Endothelial cell of umbilical vein (primary cell): Measurements from ENCODE around the gene XPNPEP1.

Experiments used
- EZH2 ChIP-seq: IDR thresholded peaks from 2 replicates; pipeline ENCODE4 v1.6.1; 2012; ENCODE audit warnings: borderline replicate concordance, low read depth, mild to moderate bottlenecking, moderate library complexity, low read length, inconsistent platforms; ENCODE audit not compliant: severe bottlenecking
- TF ChIP-seq, protein P1 (sequence below), 2 donors: IDR thresholded peaks; 1 replicate in 1 of 2; 2 replicates in 1 of 2; pipeline ENCODE4 v1.5.1; 2011; ENCODE audit warnings: low read length in 2 of 2, mild to moderate bottlenecking in 2 of 2, moderate library complexity in 2 of 2, control low read depth in 1 of 2, inconsistent platforms in 1 of 2, low read depth in 1 of 2; ENCODE audit not compliant: insufficient read depth in 1 of 2; ENCODE audit errors: extremely low read depth in 1 of 2

DNA sequence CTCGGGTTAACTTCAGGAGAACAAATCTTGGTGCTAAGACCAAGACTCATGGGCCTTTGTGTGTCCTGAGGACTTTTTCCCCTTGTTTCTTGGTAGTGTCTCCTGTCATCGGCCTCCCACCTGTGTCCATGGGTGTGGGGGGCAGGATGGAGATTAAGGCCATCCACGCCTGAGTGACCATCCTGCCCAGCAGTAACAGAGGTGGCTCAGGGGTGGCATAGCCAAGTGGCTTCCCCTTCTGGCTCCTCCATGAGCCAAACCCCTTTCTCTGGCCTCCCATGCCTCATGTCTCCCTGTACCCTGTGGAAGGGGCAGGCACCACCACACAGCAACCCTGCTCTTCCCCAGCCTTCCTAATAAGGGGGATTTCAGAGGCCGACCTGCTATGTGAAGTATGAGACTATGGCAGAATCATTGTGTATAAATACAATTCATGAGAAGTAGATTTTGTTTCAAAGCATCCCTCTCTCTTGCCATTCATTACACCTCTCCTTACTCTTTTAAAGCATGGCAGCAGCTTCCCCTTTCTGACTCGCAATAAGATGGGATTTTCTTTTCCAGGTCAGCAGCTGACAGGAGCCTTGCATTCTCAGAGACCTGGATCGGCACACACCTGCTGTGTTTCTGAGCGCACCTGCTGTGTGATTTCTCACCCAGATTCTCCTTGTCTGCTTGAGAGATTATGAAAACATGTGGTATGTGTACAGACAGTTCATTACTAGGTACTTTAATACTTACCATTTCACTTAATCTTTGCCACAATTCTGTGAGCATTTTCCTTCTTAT is 102.5 kb downstream of the XPNPEP1 start:
- TF ChIP-seq, protein P1, sequence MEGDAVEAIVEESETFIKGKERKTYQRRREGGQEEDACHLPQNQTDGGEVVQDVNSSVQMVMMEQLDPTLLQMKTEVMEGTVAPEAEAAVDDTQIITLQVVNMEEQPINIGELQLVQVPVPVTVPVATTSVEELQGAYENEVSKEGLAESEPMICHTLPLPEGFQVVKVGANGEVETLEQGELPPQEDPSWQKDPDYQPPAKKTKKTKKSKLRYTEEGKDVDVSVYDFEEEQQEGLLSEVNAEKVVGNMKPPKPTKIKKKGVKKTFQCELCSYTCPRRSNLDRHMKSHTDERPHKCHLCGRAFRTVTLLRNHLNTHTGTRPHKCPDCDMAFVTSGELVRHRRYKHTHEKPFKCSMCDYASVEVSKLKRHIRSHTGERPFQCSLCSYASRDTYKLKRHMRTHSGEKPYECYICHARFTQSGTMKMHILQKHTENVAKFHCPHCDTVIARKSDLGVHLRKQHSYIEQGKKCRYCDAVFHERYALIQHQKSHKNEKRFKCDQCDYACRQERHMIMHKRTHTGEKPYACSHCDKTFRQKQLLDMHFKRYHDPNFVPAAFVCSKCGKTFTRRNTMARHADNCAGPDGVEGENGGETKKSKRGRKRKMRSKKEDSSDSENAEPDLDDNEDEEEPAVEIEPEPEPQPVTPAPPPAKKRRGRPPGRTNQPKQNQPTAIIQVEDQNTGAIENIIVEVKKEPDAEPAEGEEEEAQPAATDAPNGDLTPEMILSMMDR (IDR thresholded peaks at IDR 0.05; ENCODE audit: extremely low read depth in 1 of 2, insufficient read depth in 1 of 2, low read depth in 1 of 2, low read length in 2 of 2), result no peak
- TF ChIP-seq EZH2, result no peak
